ENCODE data around the gene ZNF584.

ZNF584 gene

DNA sequence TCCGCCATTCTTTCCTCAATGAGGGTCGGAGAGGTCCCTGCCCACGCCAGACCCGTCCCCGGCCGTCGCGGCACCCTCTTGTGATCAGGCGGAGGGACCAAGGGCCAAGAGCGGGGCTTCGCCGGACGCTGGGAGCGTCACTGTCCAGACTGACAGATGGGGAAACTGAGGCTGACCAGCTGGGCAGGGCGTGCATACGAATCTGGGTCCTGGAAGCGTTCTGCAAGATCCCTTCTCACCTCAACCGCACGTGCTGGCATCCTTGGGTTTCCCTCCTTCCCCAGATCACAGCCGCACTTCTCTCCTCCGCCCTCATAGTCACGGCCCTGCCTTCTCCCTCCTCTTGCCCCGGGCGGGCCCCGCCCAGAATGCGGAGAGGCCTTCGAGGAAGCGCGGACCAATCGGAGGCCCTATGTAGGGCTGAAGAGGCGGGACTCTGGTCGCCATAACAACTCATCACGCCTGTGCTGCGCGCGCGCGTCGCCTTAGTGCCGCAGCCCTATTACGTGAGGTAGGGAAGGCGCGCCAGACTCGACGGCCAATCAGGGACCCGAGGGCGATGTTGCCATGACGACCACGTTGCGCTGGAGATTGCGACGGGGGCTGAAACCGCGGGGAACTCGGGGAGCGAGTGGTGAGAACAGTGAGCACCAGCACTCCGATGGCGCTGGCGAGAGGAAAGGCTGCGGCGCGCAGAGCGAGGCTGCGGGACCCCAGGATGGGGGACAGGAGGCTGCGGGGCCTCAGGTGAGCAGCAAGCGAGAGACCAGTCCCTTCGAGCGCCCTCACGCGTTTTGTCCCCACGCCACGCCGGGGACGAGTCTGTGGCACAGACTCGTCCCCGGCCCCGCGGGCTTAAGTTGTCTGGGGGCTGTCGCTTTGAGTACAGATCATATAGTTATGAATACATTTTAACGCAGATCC, 7.3 kb upstream of the ZNF584 start:
- Histone ChIP-seq H3K4me3 (ENCODE audit: low read depth, low read length) (peak overlapping the region; percentile 66), H3K27ac (ENCODE audit: extremely low read depth, low read depth, low read length) (peak overlapping the region; percentile 27; the same call in 1 of the 2 replicates), H3K36me3 (ENCODE audit: control insufficient read depth in 2 of 2, insufficient read depth in 1 of 2, low read length in 2 of 2) (no peaks in the 10 kb centered on the region; a peak in 1 of 3 replicates), H3K4me1 (ENCODE audit: control insufficient read depth, insufficient read depth, low read length) (peaks cover 3% of the 10 kb centered on the region; the same call in 1 of the 2 replicates), H3K9me3 (ENCODE audit: control insufficient read depth, insufficient read depth, low read depth, low read length) (no peaks in the 10 kb centered on the region)
- POLR2A ChIA-PET: interaction anchor here (1.4 to 1.5 kb wide), 2 partner anchors 8 to 14 kb away, joined by 4 to 10 read pairs; partner anchors contain the start of genes RPS5 and ZNF584
- CTCF ChIA-PET: no interaction called here
- TF ChIP-seq ZNF701 (tag by site-specific recombination; IDR thresholded peaks at IDR 0.05): no peak
- TF ChIP-seq CTCF (tag by site-specific recombination; IDR thresholded peaks at IDR 0.05): peak; percentile 44; the same call in 1 of the 2 replicates
- TF ChIP-seq ZNF391 (tag by site-specific recombination; IDR thresholded peaks at IDR 0.05; ENCODE audit: borderline replicate concordance, low read depth): no peak; the same call in 1 of the 2 replicates
- no peak for TF ChIP-seq ZNF791 (tag by site-specific recombination; IDR thresholded peaks at IDR 0.05)
- no peak for TF ChIP-seq ZNF433 (tag by site-specific recombination; IDR thresholded peaks at IDR 0.05; ENCODE audit: low read depth)
- no peak for TF ChIP-seq ZNF248 (tag by site-specific recombination; IDR thresholded peaks at IDR 0.05)
- peak; percentile 93 for TF ChIP-seq PBX3 (CRISPR knock-in tag; IDR thresholded peaks at IDR 0.05)
- TF ChIP-seq ZBTB48 (tag by site-specific recombination; IDR thresholded peaks at IDR 0.05): no peak
- peak; percentile 75; the same call in 1 of the 2 replicates for TF ChIP-seq ZNF37A (tag by site-specific recombination; IDR thresholded peaks at IDR 0.05)
- TF ChIP-seq ZNF23 (tag by site-specific recombination; IDR thresholded peaks at IDR 0.05; ENCODE audit: borderline replicate concordance): no peak
- peak; percentile 73 for TF ChIP-seq ZSCAN30 (tag by site-specific recombination; IDR thresholded peaks at IDR 0.05)
- no peak for TF ChIP-seq ZNF2 (tag by site-specific recombination; IDR thresholded peaks at IDR 0.05)
- TF ChIP-seq MYNN (tag by site-specific recombination; IDR thresholded peaks at IDR 0.05; ENCODE audit: borderline replicate concordance): peak; percentile 83; the same call in 1 of the 2 replicates
- TF ChIP-seq, protein P1, sequence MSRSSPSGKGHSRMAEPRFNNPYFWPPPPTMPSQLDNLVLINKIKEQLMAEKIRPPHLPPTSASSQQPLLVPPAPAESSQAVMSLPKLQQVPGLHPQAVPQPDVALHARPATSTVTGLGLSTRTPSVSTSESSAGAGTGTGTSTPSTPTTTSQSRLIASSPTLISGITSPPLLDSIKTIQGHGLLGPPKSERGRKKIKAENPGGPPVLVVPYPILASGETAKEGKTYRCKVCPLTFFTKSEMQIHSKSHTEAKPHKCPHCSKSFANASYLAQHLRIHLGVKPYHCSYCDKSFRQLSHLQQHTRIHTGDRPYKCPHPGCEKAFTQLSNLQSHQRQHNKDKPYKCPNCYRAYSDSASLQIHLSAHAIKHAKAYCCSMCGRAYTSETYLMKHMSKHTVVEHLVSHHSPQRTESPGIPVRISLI (tag by site-specific recombination; IDR thresholded peaks at IDR 0.05): no peak
- TF ChIP-seq, protein P2, sequence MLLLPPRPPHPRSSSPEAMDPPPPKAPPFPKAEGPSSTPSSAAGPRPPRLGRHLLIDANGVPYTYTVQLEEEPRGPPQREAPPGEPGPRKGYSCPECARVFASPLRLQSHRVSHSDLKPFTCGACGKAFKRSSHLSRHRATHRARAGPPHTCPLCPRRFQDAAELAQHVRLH (tag by site-specific recombination; IDR thresholded peaks at IDR 0.05): 0 out of 2 replicates have a peak, but pooled peaks have one; percentile 11
- TF ChIP-seq ZNF394 (tag by site-specific recombination; IDR thresholded peaks at IDR 0.05; ENCODE audit: borderline replicate concordance): no peak
- TF ChIP-seq ZNF558 (tag by site-specific recombination; IDR thresholded peaks at IDR 0.05): no peak
- no peak for TF ChIP-seq ZNF449 (tag by site-specific recombination; IDR thresholded peaks at IDR 0.05)
- no peak for TF ChIP-seq MEIS1 (CRISPR knock-in tag; IDR thresholded peaks at IDR 0.05; ENCODE audit: borderline replicate concordance)
- TF ChIP-seq ZNF664 (tag by site-specific recombination; IDR thresholded peaks at IDR 0.05): no peak
- no peak; the same call in 1 of the 2 replicates for TF ChIP-seq ZFHX2 (tag by site-specific recombination; conservative IDR thresholded peaks at IDR 0.05)
- TF ChIP-seq ZBTB20 (tag by site-specific recombination; IDR thresholded peaks at IDR 0.05): 0 out of 2 replicates have a peak, but pooled peaks have one; percentile 9
- TF ChIP-seq, protein P3, sequence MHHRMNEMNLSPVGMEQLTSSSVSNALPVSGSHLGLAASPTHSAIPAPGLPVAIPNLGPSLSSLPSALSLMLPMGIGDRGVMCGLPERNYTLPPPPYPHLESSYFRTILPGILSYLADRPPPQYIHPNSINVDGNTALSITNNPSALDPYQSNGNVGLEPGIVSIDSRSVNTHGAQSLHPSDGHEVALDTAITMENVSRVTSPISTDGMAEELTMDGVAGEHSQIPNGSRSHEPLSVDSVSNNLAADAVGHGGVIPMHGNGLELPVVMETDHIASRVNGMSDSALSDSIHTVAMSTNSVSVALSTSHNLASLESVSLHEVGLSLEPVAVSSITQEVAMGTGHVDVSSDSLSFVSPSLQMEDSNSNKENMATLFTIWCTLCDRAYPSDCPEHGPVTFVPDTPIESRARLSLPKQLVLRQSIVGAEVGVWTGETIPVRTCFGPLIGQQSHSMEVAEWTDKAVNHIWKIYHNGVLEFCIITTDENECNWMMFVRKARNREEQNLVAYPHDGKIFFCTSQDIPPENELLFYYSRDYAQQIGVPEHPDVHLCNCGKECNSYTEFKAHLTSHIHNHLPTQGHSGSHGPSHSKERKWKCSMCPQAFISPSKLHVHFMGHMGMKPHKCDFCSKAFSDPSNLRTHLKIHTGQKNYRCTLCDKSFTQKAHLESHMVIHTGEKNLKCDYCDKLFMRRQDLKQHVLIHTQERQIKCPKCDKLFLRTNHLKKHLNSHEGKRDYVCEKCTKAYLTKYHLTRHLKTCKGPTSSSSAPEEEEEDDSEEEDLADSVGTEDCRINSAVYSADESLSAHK (tag by site-specific recombination; IDR thresholded peaks at IDR 0.05): peak; percentile 21; the same call in 1 of the 2 replicates
- TF ChIP-seq ZNF639 (tag by site-specific recombination; IDR thresholded peaks at IDR 0.05): no peak
- TF ChIP-seq FEZF1 (tag by site-specific recombination; IDR thresholded peaks at IDR 0.05): no peak
